GM18505 (cell line): ENCODE results near the gene ZNF512.
"Not testable (repeated sequence)": the region's sequence is repeated elsewhere in the genome, so short reads cannot be mapped to it uniquely, and the experiment has no call there.

Source experiments
- ATAC-seq: cut with Tn5 transposase; IDR thresholded peaks from one replicate; pipeline ENCODE4 v1.9.1; 2021; ENCODE audit not compliant: unreplicated experiment
- POLR2A ChIP-seq: IDR thresholded peaks from 4 replicates; pipeline ENCODE4 v1.6.1; 2011; ENCODE audit warnings: borderline replicate concordance; ENCODE audit not compliant: insufficient read depth, insufficient read length; ENCODE audit errors: extremely low read depth

The ZNF512 gene

GRCh38 chr2:27582695-27583389 lies at the start of gene ZNF512:
ZNF512 (plus strand) TSS chr2:27583042; CDS start chr2:27583113, 71 bp downstream.
- TF ChIP-seq POLR2A = peak; percentile 91
- peak; percentile 86 for ATAC-seq

GRCh38 chr2:27537287-27537686 lies 45.6 kb upstream of the ZNF512 start:
- no peak for TF ChIP-seq POLR2A
- no peak for ATAC-seq

GRCh38 chr2:27538839-27539450 lies 43.9 kb upstream of the ZNF512 start:
- not testable (repeated sequence) for ATAC-seq

- ATAC-seq = not testable (repeated sequence)
Measured at GRCh38 chr2:27539649-27540048, 43.2 kb upstream of the ZNF512 start.

- no peak for TF ChIP-seq POLR2A
- ATAC-seq = no peak
Measured at GRCh38 chr2:27544143-27544821, 38.6 kb upstream of the ZNF512 start.

GRCh38 chr2:27545348-27546141 lies 37.3 kb upstream of the ZNF512 start:
- TF ChIP-seq POLR2A = no peak
- ATAC-seq = no peak

- TF ChIP-seq POLR2A = no peak
- no peak for ATAC-seq
Measured at GRCh38 chr2:27549303-27549702, 33.5 kb upstream of the ZNF512 start.

- ATAC-seq = no peak
- TF ChIP-seq POLR2A = no peak
Measured at GRCh38 chr2:27551514-27551913, 31.3 kb upstream of the ZNF512 start.

- no peak for TF ChIP-seq POLR2A
- no peak for ATAC-seq
Measured at GRCh38 chr2:27552941-27553340, 29.9 kb upstream of the ZNF512 start.

- ATAC-seq = not testable (repeated sequence)
Measured at GRCh38 chr2:27554451-27554850, 28.4 kb upstream of the ZNF512 start.

- TF ChIP-seq POLR2A = no peak
- no peak for ATAC-seq
Measured at GRCh38 chr2:27559228-27559627, 23.6 kb upstream of the ZNF512 start.

GRCh38 chr2:27561060-27561459 lies 21.8 kb upstream of the ZNF512 start:
- TF ChIP-seq POLR2A = no peak
- no peak for ATAC-seq

- TF ChIP-seq POLR2A = no peak
- ATAC-seq = no peak
Measured at GRCh38 chr2:27566628-27567027, 16.2 kb upstream of the ZNF512 start.
